ENCODE measurements around the gene ACACB.
"Not testable (repeated sequence)": the region's sequence is repeated elsewhere in the genome, so short reads cannot be mapped to it uniquely, and the experiment has no call there.

Gene ACACB

GRCh38 chr12:109139791-109140190 is 23.4 kb downstream of the ACACB start:
- no peak overlapping the region for H3K4me3 ChIP-seq (ENCODE audit: low read length)
- WGBS (ENCODE audit: insufficient coverage, insufficient read length): no CpG with 5 or more reads among the region's 7 CpGs
- H3K27ac ChIP-seq (ENCODE audit: low read length): no peak overlapping the region
- H3K36me3 ChIP-seq (ENCODE audit: control insufficient read depth, insufficient read depth, low read length): no peaks in the 10 kb centered on the region
- H3K9me3 ChIP-seq (ENCODE audit: control insufficient read depth, insufficient read depth, low read length): no peaks in the 10 kb centered on the region
- H3K4me1 ChIP-seq (ENCODE audit: control insufficient read depth, insufficient read depth, low read length): no peaks in the 10 kb centered on the region
- DNase-seq (ENCODE audit: low read depth, low spot score): no peak
- H3K27me3 ChIP-seq (ENCODE audit: control insufficient read depth, insufficient read depth, low read length): no peaks in the 10 kb centered on the region

DNA sequence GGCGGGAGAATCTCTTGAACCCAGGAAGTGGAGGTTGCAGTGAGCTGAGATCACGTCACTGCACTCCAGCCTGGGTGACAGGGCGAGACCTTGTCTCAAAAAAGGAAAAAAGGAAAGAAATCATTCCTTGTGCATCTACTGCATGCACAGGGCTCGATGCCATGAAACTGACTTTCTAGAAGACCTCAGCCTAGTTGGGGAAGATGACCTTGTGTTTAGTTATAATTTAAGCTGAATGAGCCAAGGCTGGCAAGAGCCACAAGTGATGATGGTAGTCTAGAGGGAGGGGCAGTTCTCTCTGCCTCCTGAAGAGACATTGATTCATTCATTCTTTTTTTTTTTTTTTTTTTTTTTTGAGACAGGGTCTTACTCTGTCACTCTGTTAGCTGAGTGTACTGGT is 24.2 kb downstream of the ACACB start:
- no CpG with 5 or more reads among the region's 4 CpGs for WGBS (ENCODE audit: insufficient coverage, insufficient read length)
- Histone ChIP-seq H3K36me3 (ENCODE audit: control insufficient read depth, insufficient read depth, low read length) (no peaks in the 10 kb centered on the region), H3K27ac (ENCODE audit: low read length) (no peak overlapping the region), H3K4me1 (ENCODE audit: control insufficient read depth, insufficient read depth, low read length) (no peaks in the 10 kb centered on the region), H3K4me3 (ENCODE audit: low read length) (no peak overlapping the region), H3K9me3 (ENCODE audit: control insufficient read depth, insufficient read depth, low read length) (no peaks in the 10 kb centered on the region), H3K27me3 (ENCODE audit: control insufficient read depth, insufficient read depth, low read length) (no peaks in the 10 kb centered on the region)
- DNase-seq (ENCODE audit: low read depth, low spot score): no peak

DNA sequence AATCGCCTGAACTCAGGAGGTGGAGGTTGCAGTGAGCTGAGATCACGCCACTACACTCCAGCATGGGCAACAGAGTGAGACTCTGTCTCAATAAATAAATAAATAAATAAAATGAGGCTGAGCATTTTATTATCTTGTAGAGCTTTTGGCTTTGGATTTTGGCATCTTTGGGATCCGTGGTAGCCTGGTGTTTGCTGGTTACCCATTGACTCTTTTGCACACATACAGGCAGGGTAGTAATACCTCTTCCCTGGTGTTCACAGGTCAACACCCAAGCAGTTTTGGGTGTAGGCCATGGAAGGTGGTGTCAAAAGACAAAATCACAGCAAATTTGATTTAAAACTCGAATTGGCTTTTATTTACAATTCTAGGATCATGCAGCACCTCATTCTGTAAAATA is 27.8 kb downstream of the ACACB start:
- Histone ChIP-seq H3K4me1 (ENCODE audit: control insufficient read depth, insufficient read depth, low read length) (no peaks in the 10 kb centered on the region), H3K4me3 (ENCODE audit: low read length) (no peak overlapping the region), H3K9me3 (ENCODE audit: control insufficient read depth, insufficient read depth, low read length) (no peaks in the 10 kb centered on the region), H3K27ac (ENCODE audit: low read length) (no peak overlapping the region), H3K27me3 (ENCODE audit: control insufficient read depth, insufficient read depth, low read length) (no peaks in the 10 kb centered on the region), H3K36me3 (ENCODE audit: control insufficient read depth, insufficient read depth, low read length) (no peaks in the 10 kb centered on the region)
- WGBS (ENCODE audit: insufficient coverage, insufficient read length): no CpG with 5 or more reads among the region's 4 CpGs
- DNase-seq (ENCODE audit: low read depth, low spot score): no peak

- not testable (repeated sequence) for H3K9me3 ChIP-seq (ENCODE audit: control insufficient read depth, insufficient read depth, low read length); H3K27ac ChIP-seq (ENCODE audit: low read length); DNase-seq (ENCODE audit: low read depth, low spot score); H3K27me3 ChIP-seq (ENCODE audit: control insufficient read depth, insufficient read depth, low read length); H3K4me1 ChIP-seq (ENCODE audit: control insufficient read depth, insufficient read depth, low read length); H3K36me3 ChIP-seq (ENCODE audit: control insufficient read depth, insufficient read depth, low read length); H3K4me3 ChIP-seq (ENCODE audit: low read length)
- WGBS (ENCODE audit: insufficient coverage, insufficient read length): no CpG with 5 or more reads among the region's 1 CpG
Measured at GRCh38 chr12:109147126-109147525, 30.7 kb downstream of the ACACB start.

GRCh38 chr12:109147954-109148353 is 31.6 kb downstream of the ACACB start:
- Histone ChIP-seq H3K27me3 (ENCODE audit: control insufficient read depth, insufficient read depth, low read length) (no peaks in the 10 kb centered on the region), H3K4me1 (ENCODE audit: control insufficient read depth, insufficient read depth, low read length) (no peaks in the 10 kb centered on the region), H3K36me3 (ENCODE audit: control insufficient read depth, insufficient read depth, low read length) (no peaks in the 10 kb centered on the region), H3K9me3 (ENCODE audit: control insufficient read depth, insufficient read depth, low read length) (no peaks in the 10 kb centered on the region), H3K27ac (ENCODE audit: low read length) (no peak overlapping the region), H3K4me3 (ENCODE audit: low read length) (no peak overlapping the region)
- no CpG with 5 or more reads among the region's 2 CpGs for WGBS (ENCODE audit: insufficient coverage, insufficient read length)
- DNase-seq (ENCODE audit: low read depth, low spot score): no peak

DNA sequence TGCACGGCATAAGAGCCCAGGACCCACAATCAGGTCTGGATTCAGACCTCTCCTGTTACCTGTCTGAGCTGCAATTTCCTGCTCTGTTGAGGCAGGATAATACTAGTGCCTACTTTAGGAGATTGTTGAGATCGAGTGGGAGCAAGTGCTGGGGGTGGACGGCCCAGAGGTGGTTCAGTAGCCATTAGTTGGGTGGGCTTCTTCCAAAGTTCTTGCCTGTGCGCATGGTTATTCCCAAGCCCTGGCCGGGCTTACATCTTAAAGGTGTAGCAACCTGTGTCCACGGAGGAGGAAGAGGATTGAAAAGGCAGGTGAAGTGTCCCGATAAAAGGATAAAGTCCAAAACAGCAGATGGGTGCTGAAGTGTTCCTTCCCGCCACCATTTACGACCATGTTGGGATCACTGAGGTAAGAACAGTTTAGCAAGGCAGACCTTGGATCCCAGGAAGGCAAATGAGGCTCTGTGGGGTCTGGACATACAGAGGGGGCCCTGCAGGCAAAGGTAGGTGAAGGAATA is 33.8 kb downstream of the ACACB start:
- H3K9me3 ChIP-seq (ENCODE audit: control insufficient read depth, insufficient read depth, low read length): no peaks in the 10 kb centered on the region
- no CpG with 5 or more reads among the region's 9 CpGs for WGBS (ENCODE audit: insufficient coverage, insufficient read length)
- H3K4me1 ChIP-seq (ENCODE audit: control insufficient read depth, insufficient read depth, low read length): peaks cover 1% of the 10 kb centered on the region; the same call in 1 of the 2 replicates
- DNase-seq (ENCODE audit: low read depth, low spot score): no peak
- no peaks in the 10 kb centered on the region for H3K36me3 ChIP-seq (ENCODE audit: control insufficient read depth, insufficient read depth, low read length)
- no peak overlapping the region for H3K27ac ChIP-seq (ENCODE audit: low read length)
- H3K4me3 ChIP-seq (ENCODE audit: low read length): no peak overlapping the region
- no peaks in the 10 kb centered on the region for H3K27me3 ChIP-seq (ENCODE audit: control insufficient read depth, insufficient read depth, low read length)

GRCh38 chr12:109151457-109151856 is 35.1 kb downstream of the ACACB start:
- WGBS (ENCODE audit: insufficient coverage, insufficient read length): 100% methylated on average over 2 of the region's 4 CpGs
- H3K9me3 ChIP-seq (ENCODE audit: control insufficient read depth, insufficient read depth, low read length): no peaks in the 10 kb centered on the region

DNA sequence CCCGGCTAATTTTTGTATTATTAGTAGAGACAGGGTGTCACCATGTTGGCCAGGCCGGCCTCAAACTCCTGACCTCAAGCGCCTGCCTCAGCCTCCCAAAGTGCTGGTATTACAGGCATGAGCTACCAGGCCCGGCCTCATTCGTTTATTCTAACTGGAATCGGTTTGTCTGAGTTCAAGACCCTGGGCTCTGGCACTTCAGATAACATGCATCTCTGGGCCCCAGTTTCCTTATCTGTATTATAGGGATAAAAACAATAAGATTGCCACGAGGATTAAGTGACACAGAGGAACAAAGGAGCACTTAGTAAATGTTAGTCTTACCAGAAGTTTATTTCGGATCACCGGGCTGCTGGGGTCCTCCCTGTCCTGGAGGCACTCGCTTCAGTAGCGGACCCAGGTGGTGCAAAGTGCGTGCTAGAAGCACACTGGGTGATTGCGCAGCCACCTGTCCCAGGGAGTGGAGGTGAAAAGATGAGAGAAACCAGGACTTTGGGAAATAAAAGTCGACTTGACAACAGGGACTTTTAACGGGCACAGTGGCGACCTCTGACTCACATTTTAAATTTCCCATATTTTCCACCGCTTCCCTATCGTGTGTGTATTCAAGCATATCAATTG is 37.5 kb downstream of the ACACB start:
- peak overlapping the region; percentile 40; the same call in 1 of the 2 replicates for H3K4me3 ChIP-seq (ENCODE audit: low read length)
- H3K36me3 ChIP-seq (ENCODE audit: control insufficient read depth, insufficient read depth, low read length): no peaks in the 10 kb centered on the region
- no peaks in the 10 kb centered on the region for H3K9me3 ChIP-seq (ENCODE audit: control insufficient read depth, insufficient read depth, low read length)
- no peak for DNase-seq (ENCODE audit: low read depth, low spot score)
- no peaks in the 10 kb centered on the region for H3K27me3 ChIP-seq (ENCODE audit: control insufficient read depth, insufficient read depth, low read length)
- no CpG with 5 or more reads among the region's 18 CpGs for WGBS (ENCODE audit: insufficient coverage, insufficient read length)
- H3K4me1 ChIP-seq (ENCODE audit: control insufficient read depth, insufficient read depth, low read length): peaks cover 1% of the 10 kb centered on the region; the same call in 1 of the 2 replicates
- no peak overlapping the region for H3K27ac ChIP-seq (ENCODE audit: low read length)

More at GRCh38 chr12:109151457-109151856, 35.1 kb downstream of the ACACB start:
- Histone ChIP-seq H3K4me1 (ENCODE audit: control insufficient read depth, insufficient read depth, low read length) (peaks cover 1% of the 10 kb centered on the region; the same call in 1 of the 2 replicates), H3K27ac (ENCODE audit: low read length) (no peak overlapping the region), H3K27me3 (ENCODE audit: control insufficient read depth, insufficient read depth, low read length) (no peaks in the 10 kb centered on the region), H3K36me3 (ENCODE audit: control insufficient read depth, insufficient read depth, low read length) (no peaks in the 10 kb centered on the region), H3K4me3 (ENCODE audit: low read length) (no peak overlapping the region)
- DNase-seq (ENCODE audit: low read depth, low spot score): no peak

- H3K9me3 ChIP-seq (ENCODE audit: control insufficient read depth, insufficient read depth, low read length): no peaks in the 10 kb centered on the region
- WGBS (ENCODE audit: insufficient coverage, insufficient read length): no CpG with 5 or more reads among the region's 61 CpGs
- peaks cover 1% of the 10 kb centered on the region; the same call in 1 of the 2 replicates for H3K4me1 ChIP-seq (ENCODE audit: control insufficient read depth, insufficient read depth, low read length)
- DNase-seq (ENCODE audit: low read depth, low spot score): peak; percentile 96
- no peak overlapping the region for H3K27ac ChIP-seq (ENCODE audit: low read length)
- no peaks in the 10 kb centered on the region for H3K36me3 ChIP-seq (ENCODE audit: control insufficient read depth, insufficient read depth, low read length)
- H3K4me3 ChIP-seq (ENCODE audit: low read length): peak overlapping the region; percentile 52; the same call in 1 of the 2 replicates
- no peaks in the 10 kb centered on the region for H3K27me3 ChIP-seq (ENCODE audit: control insufficient read depth, insufficient read depth, low read length)
Measured at GRCh38 chr12:109154451-109155438, 38.4 kb downstream of the ACACB start.

GRCh38 chr12:109156036-109156435 is 39.6 kb downstream of the ACACB start:
- no CpG with 5 or more reads among the region's 5 CpGs for WGBS (ENCODE audit: insufficient coverage, insufficient read length)
- no peak overlapping the region for H3K4me3 ChIP-seq (ENCODE audit: low read length)
- no peak for DNase-seq (ENCODE audit: low read depth, low spot score)
- no peak overlapping the region for H3K27ac ChIP-seq (ENCODE audit: low read length)
- no peaks in the 10 kb centered on the region for H3K9me3 ChIP-seq (ENCODE audit: control insufficient read depth, insufficient read depth, low read length)
- H3K27me3 ChIP-seq (ENCODE audit: control insufficient read depth, insufficient read depth, low read length): no peaks in the 10 kb centered on the region
- no peaks in the 10 kb centered on the region for H3K36me3 ChIP-seq (ENCODE audit: control insufficient read depth, insufficient read depth, low read length)
- H3K4me1 ChIP-seq (ENCODE audit: control insufficient read depth, insufficient read depth, low read length): peaks cover 1% of the 10 kb centered on the region; the same call in 1 of the 2 replicates

Measured in iPS DF 6.9 (cell line).